Fibroblast of the aortic adventitia (primary cell): ENCODE results near the gene TBC1D4. TPM values are rescaled to one million over a fixed set of nuclear protein-coding genes. Genes with fewer than 3 reads are reported as not detected.

Experiments
- DNase-seq: peaks from one replicate; pipeline ENCODE4 v3.0.0-alpha.2; 2010; ENCODE audit warnings: low read depth
- H3K4me3 ChIP-seq: 2 replicates; pipeline ENCODE4 v1.5.1; 2011; ENCODE audit warnings: low read depth, mild to moderate bottlenecking, control low read depth, low read length, moderate library complexity
- total RNA-seq: library from RNA; depleted of rRNA; stranded (reverse); fragments of >200 nt; gene quantifications from 2 replicates; pipeline ENCODE4 v1.2.3, GENCODE V29; 2012; ENCODE audit warnings: low replicate concordance
- TF ChIP-seq, protein P1 (sequence below): IDR thresholded peaks from 2 replicates; pipeline ENCODE4 v1.5.1; 2011; ENCODE audit warnings: mild to moderate bottlenecking, low read length, control low read depth, inconsistent platforms; ENCODE audit not compliant: insufficient read depth

Gene TBC1D4
- total RNA-seq, 1 donor = 9.5 TPM

DNA sequence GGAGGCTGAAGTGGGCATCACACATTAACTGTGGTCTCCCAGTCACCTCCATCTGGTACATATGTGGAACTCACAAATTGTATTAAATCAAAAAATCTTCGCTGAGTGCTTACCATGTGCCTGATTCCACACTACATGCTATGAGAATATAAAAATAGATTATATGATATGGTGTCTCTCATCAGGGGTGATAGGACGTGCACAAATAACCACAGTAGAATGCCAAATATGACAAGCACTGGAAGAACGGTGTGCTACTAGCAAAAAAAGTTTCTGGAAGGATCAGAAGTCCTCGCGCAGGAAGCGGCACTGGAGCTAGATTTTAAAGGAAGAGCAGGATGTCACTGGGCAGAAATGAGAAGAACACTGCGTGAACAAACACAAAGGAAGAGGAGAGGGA lies 62.3 kb downstream of the TBC1D4 start:
- TF ChIP-seq, protein P1, sequence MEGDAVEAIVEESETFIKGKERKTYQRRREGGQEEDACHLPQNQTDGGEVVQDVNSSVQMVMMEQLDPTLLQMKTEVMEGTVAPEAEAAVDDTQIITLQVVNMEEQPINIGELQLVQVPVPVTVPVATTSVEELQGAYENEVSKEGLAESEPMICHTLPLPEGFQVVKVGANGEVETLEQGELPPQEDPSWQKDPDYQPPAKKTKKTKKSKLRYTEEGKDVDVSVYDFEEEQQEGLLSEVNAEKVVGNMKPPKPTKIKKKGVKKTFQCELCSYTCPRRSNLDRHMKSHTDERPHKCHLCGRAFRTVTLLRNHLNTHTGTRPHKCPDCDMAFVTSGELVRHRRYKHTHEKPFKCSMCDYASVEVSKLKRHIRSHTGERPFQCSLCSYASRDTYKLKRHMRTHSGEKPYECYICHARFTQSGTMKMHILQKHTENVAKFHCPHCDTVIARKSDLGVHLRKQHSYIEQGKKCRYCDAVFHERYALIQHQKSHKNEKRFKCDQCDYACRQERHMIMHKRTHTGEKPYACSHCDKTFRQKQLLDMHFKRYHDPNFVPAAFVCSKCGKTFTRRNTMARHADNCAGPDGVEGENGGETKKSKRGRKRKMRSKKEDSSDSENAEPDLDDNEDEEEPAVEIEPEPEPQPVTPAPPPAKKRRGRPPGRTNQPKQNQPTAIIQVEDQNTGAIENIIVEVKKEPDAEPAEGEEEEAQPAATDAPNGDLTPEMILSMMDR = no peak
- H3K4me3 ChIP-seq = no peak overlapping the region
- DNase-seq = no peak

DNA sequence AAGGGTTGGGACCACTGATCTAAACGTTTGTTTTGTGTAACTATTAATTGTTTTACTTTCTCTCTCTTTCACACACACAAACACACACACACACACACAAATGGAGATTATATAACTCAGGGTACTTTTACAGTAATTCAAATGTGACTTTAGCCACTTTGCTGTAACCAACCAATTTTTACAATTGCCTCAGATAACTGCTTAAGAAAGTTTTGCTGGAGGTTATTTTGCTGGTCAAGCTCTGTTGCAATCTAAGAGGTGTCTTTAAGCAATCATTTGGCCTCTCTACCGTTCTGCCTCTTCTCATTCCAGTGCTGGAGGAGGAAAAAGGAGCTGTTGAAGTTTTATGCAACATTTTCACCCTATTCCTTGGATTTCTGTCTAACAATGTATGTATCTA lies 63.0 kb downstream of the TBC1D4 start:
- peak; percentile 66 for DNase-seq
- TF ChIP-seq, protein P1 = no peak
- H3K4me3 ChIP-seq = no peak overlapping the region

DNA sequence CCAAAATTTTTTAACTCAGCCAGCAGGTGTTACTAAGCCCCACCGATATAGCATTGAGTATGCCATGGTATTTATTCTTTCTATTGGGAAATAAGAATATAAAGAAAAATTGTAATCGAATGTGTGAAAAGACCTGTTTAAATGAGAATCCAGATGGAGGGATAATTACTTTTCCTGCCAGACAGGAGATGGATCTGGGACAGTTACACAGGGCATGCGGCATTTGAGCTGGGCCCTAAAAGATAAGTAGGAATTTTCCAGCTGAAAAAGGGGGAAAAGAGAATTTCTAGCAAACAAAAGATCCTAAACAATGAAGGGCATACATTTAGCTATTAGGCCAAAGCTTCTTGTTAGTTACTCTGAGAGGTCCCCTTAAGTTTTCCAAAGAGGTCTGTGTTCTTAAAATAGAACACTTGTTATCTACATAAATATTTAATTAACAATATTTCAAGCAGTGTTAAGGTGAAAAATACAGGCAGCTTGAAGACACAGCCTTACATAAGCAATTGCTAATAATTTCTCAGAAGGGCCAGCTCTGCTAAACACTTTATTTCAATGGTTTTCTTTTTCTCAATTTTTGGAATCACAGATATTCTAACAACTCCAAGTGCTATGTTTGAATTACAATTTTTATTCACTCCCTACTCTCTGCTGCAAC lies 63.7 kb downstream of the TBC1D4 start:
- no peak for DNase-seq
- H3K4me3 ChIP-seq = no peak overlapping the region
- TF ChIP-seq, protein P1 = no peak

DNA sequence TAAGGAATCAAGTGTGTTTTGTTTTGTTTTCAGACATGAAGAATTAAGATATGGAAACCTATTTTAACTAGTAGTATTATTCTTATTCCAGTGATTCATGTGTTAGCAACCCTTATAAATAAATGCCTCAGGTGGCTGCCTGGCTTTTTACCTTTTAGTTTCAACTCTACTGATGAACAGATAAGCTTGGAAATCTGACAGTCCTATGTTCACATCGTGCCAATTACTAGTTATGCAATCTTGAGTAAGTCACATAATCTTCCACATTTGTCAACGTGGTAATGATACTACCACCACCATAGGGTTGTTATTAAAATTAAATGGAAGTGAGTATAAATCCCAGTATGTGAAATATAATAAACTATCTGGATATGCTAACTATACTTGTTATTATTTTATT lies 64.3 kb downstream of the TBC1D4 start:
- TF ChIP-seq, protein P1 = no peak
- no peak overlapping the region for H3K4me3 ChIP-seq
- DNase-seq = no peak

DNA sequence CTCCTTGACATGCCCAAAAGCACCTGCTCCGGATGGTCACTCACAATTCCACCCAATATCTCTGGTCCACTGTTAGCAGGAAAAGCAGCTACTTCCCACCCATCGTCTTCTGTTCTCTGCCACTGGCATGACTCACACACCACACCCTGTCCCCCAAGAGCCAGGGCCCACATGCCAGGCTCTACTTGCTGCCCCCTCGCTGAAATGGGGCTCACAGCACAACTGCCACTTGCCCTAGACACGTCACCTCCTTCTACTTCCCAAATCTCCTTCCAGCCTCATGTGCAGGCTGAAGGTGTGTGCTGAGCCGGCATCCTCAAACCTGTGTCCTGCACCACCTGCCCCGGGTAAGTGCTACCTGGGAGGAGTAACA lies 65.0 kb downstream of the TBC1D4 start:
- TF ChIP-seq, protein P1 = no peak
- DNase-seq = no peak
- no peak overlapping the region for H3K4me3 ChIP-seq

DNA sequence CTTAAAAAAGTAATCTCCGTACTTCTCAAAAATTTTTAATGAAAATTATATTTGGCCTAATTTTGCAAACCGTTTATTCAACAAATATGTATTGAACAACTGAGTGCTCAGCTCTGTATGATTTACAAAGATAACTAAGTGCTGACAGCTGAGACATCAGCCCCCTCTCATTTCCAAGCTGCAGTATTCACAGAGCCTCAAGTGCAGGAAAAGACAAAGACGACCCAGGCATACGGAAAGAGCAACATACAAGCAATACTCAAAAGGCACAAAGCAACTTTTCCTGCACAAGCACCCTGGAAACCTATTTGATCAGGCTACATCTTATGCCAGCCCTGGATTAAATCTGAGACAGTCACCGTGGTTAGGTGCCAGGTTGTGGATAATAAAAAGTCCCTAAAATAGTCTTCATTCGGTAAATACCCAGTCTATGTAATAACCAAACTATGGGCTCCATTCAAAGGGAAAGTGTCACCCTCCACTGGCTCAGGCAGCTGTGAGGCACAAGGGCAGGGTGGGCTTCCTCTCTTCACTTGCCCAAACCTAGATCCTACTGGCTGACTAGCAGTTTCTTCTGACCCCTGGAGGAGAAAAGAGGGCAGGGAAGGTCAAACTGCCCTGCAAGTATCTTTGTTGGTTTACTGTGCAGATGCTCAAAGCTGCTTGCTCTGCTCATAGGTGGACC lies 65.5 kb downstream of the TBC1D4 start:
- no peak for DNase-seq
- TF ChIP-seq, protein P1 = no peak
- H3K4me3 ChIP-seq = no peak overlapping the region
